ENCODE measurements around the gene CELF5.

The CELF5 gene

GRCh38 chr19:3283246-3283751 is 58.8 kb downstream of the CELF5 start:
- TF ChIP-seq EZH2 (IDR thresholded peaks at IDR 0.05; ENCODE audit: borderline replicate concordance, low read length) (no peak), CTCF (IDR thresholded peaks at IDR 0.05; ENCODE audit: low read length) (no peak)
- H3F3A ChIP-seq (ENCODE audit: insufficient read depth, low read length): no peaks in the 10 kb centered on the region
- H3K4me3 ChIP-seq (ENCODE audit: low read depth, low read length, poor library complexity, severe bottlenecking): no peak overlapping the region
- no peak overlapping the region for H3K4me2 ChIP-seq (ENCODE audit: low read length)
- H3K36me3 ChIP-seq (ENCODE audit: insufficient read depth, low read length): no peaks in the 10 kb centered on the region
- no peaks in the 10 kb centered on the region for H3K4me1 ChIP-seq (ENCODE audit: insufficient read depth, low read length, severe bottlenecking)
- H3K9me3 ChIP-seq (ENCODE audit: low read length): no peaks in the 10 kb centered on the region
- no peaks in the 10 kb centered on the region for H3K79me2 ChIP-seq (ENCODE audit: insufficient read depth, low read length)
- no peaks in the 10 kb centered on the region for H3K27me3 ChIP-seq (ENCODE audit: insufficient read depth, low read length)
- H4K20me1 ChIP-seq (ENCODE audit: insufficient read depth, low read length): no peaks in the 10 kb centered on the region
- H2AFZ ChIP-seq (ENCODE audit: low read length): no peak overlapping the region
- H3K9me2 ChIP-seq (ENCODE audit: low read depth, low read length): no peaks in the 10 kb centered on the region
- H3K9ac ChIP-seq (ENCODE audit: low read length): no peak overlapping the region
- no peak overlapping the region for H3K27ac ChIP-seq (ENCODE audit: low read depth, low read length, poor library complexity, severe bottlenecking)

- H3K9ac ChIP-seq (ENCODE audit: low read length): no peak overlapping the region
- H3K27ac ChIP-seq (ENCODE audit: low read depth, low read length, poor library complexity, severe bottlenecking): no peak overlapping the region
These were observed 59.6 kb downstream of the CELF5 start for GRCh38 chr19:3283886-3284657.

DNA sequence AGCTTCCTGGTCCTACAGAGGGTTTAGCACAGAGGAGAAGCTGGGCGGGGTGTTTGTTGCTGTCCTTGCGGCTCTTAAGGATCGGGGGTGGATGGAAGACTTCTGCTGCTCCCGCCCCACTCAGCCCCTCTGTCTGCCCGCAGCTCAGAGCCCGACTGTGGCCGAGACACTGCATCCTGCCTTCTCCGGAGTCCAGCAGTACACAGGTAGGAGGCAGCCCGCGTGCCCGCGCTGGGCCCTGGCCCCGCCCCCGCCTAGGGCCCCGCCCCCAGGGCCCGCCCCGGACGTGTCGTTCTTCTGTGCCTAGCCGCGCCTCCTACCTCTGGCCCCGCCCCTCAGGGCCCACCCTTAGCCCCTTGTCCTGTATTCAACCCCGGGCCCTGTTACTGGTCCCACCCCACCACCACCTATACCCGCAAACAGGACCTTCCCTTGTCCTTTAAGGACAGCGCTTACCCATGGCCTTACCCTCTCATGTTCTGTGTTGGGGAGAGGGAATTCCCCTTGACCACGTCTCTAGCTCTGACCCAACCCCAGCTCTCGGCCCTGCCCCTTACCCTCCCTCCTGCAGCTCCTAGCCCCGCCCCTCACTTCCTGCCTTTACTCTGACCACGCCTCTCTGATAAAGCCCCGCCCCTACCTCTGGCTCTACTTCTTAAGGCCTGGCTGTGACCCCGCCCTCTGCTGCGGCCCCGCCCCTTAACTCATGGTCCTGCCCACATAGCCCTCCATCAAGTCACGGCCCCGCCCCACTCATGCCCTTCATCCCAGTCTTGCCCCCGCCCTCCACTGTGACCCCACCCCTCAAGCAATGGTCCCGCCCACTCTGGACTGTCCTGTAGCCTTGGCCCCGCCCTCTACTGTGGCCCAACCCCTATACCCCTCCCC is 60.5 kb downstream of the CELF5 start:
- no peaks in the 10 kb centered on the region for H3K79me2 ChIP-seq (ENCODE audit: insufficient read depth, low read length)
- H3K27me3 ChIP-seq (ENCODE audit: insufficient read depth, low read length): no peaks in the 10 kb centered on the region
- H3K4me2 ChIP-seq (ENCODE audit: low read length): no peak overlapping the region
- no peaks in the 10 kb centered on the region for H3K4me1 ChIP-seq (ENCODE audit: insufficient read depth, low read length, severe bottlenecking)
- H3K9me3 ChIP-seq (ENCODE audit: low read length): no peaks in the 10 kb centered on the region
- no peaks in the 10 kb centered on the region for H4K20me1 ChIP-seq (ENCODE audit: insufficient read depth, low read length)
- H3F3A ChIP-seq (ENCODE audit: insufficient read depth, low read length): no peaks in the 10 kb centered on the region
- H2AFZ ChIP-seq (ENCODE audit: low read length): no peak overlapping the region
- no peak for TF ChIP-seq EZH2 (IDR thresholded peaks at IDR 0.05; ENCODE audit: borderline replicate concordance, low read length)
- no peak for TF ChIP-seq CTCF (IDR thresholded peaks at IDR 0.05; ENCODE audit: low read length)
- H3K36me3 ChIP-seq (ENCODE audit: insufficient read depth, low read length): no peaks in the 10 kb centered on the region
- H3K9me2 ChIP-seq (ENCODE audit: low read depth, low read length): no peaks in the 10 kb centered on the region
- H3K27ac ChIP-seq (ENCODE audit: low read depth, low read length, poor library complexity, severe bottlenecking): no peak overlapping the region
- H3K9ac ChIP-seq (ENCODE audit: low read length): no peak overlapping the region
- no peak overlapping the region for H3K4me3 ChIP-seq (ENCODE audit: low read depth, low read length, poor library complexity, severe bottlenecking)

More at GRCh38 chr19:3283886-3284657, 59.6 kb downstream of the CELF5 start:
- H3K27me3 ChIP-seq (ENCODE audit: insufficient read depth, low read length): no peaks in the 10 kb centered on the region
- no peaks in the 10 kb centered on the region for H3K4me1 ChIP-seq (ENCODE audit: insufficient read depth, low read length, severe bottlenecking)
- no peaks in the 10 kb centered on the region for H3K9me2 ChIP-seq (ENCODE audit: low read depth, low read length)
- H3K4me2 ChIP-seq (ENCODE audit: low read length): no peak overlapping the region
- TF ChIP-seq EZH2 (IDR thresholded peaks at IDR 0.05; ENCODE audit: borderline replicate concordance, low read length) (no peak), CTCF (IDR thresholded peaks at IDR 0.05; ENCODE audit: low read length) (no peak)
- H3K4me3 ChIP-seq (ENCODE audit: low read depth, low read length, poor library complexity, severe bottlenecking): no peak overlapping the region
- H2AFZ ChIP-seq (ENCODE audit: low read length): no peak overlapping the region
- H3K79me2 ChIP-seq (ENCODE audit: insufficient read depth, low read length): no peaks in the 10 kb centered on the region
- H3F3A ChIP-seq (ENCODE audit: insufficient read depth, low read length): no peaks in the 10 kb centered on the region
- H3K9me3 ChIP-seq (ENCODE audit: low read length): no peaks in the 10 kb centered on the region
- H4K20me1 ChIP-seq (ENCODE audit: insufficient read depth, low read length): no peaks in the 10 kb centered on the region
- no peaks in the 10 kb centered on the region for H3K36me3 ChIP-seq (ENCODE audit: insufficient read depth, low read length)
